ENCODE measurements around the gene SLC35F1. TPM values are rescaled to one million over a fixed set of nuclear protein-coding genes. Genes with fewer than 3 reads are reported as not detected.

Gene SLC35F1
- total and polyA plus RNA-seq, 4 donors, result 0.01 to 0.09 (median 0.08) TPM; not detected in 1

- H3K9me3 ChIP-seq (ENCODE audit: control insufficient read depth in 4 of 4, low read length in 3 of 4), result no peaks in the 10 kb centered on the region
- TF ChIP-seq TAF1 (conservative IDR thresholded peaks at IDR 0.05), result no peak
- no peak for TF ChIP-seq SP1 (IDR thresholded peaks at IDR 0.05)
- no peak for TF ChIP-seq JUND (IDR thresholded peaks at IDR 0.05)
- TF ChIP-seq, protein P1, sequence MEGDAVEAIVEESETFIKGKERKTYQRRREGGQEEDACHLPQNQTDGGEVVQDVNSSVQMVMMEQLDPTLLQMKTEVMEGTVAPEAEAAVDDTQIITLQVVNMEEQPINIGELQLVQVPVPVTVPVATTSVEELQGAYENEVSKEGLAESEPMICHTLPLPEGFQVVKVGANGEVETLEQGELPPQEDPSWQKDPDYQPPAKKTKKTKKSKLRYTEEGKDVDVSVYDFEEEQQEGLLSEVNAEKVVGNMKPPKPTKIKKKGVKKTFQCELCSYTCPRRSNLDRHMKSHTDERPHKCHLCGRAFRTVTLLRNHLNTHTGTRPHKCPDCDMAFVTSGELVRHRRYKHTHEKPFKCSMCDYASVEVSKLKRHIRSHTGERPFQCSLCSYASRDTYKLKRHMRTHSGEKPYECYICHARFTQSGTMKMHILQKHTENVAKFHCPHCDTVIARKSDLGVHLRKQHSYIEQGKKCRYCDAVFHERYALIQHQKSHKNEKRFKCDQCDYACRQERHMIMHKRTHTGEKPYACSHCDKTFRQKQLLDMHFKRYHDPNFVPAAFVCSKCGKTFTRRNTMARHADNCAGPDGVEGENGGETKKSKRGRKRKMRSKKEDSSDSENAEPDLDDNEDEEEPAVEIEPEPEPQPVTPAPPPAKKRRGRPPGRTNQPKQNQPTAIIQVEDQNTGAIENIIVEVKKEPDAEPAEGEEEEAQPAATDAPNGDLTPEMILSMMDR (IDR thresholded peaks at IDR 0.05; ENCODE audit: low read depth, low read length, missing input control), result no peak
- no peak for TF ChIP-seq ZBTB33 (IDR thresholded peaks at IDR 0.05)
- TF ChIP-seq RXRA (IDR thresholded peaks at IDR 0.05), result no peak
- TF ChIP-seq MAX (IDR thresholded peaks at IDR 0.05), result no peak
- TF ChIP-seq, protein P2, sequence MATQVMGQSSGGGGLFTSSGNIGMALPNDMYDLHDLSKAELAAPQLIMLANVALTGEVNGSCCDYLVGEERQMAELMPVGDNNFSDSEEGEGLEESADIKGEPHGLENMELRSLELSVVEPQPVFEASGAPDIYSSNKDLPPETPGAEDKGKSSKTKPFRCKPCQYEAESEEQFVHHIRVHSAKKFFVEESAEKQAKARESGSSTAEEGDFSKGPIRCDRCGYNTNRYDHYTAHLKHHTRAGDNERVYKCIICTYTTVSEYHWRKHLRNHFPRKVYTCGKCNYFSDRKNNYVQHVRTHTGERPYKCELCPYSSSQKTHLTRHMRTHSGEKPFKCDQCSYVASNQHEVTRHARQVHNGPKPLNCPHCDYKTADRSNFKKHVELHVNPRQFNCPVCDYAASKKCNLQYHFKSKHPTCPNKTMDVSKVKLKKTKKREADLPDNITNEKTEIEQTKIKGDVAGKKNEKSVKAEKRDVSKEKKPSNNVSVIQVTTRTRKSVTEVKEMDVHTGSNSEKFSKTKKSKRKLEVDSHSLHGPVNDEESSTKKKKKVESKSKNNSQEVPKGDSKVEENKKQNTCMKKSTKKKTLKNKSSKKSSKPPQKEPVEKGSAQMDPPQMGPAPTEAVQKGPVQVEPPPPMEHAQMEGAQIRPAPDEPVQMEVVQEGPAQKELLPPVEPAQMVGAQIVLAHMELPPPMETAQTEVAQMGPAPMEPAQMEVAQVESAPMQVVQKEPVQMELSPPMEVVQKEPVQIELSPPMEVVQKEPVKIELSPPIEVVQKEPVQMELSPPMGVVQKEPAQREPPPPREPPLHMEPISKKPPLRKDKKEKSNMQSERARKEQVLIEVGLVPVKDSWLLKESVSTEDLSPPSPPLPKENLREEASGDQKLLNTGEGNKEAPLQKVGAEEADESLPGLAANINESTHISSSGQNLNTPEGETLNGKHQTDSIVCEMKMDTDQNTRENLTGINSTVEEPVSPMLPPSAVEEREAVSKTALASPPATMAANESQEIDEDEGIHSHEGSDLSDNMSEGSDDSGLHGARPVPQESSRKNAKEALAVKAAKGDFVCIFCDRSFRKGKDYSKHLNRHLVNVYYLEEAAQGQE (IDR thresholded peaks at IDR 0.05), result no peak
- TF ChIP-seq YY1 (IDR thresholded peaks at IDR 0.05), result no peak
- no peak for TF ChIP-seq RAD21 (IDR thresholded peaks at IDR 0.05)
- no peak for TF ChIP-seq GABPA (IDR thresholded peaks at IDR 0.05 in 1 of 2, conservative IDR thresholded peaks at IDR 0.05 in 1 of 2)
- no peak for TF ChIP-seq FOXA1 (IDR thresholded peaks at IDR 0.05)
- no peak for TF ChIP-seq EGR1 (IDR thresholded peaks at IDR 0.05; ENCODE audit: low read depth in 2 of 2)
- TF ChIP-seq HNF4A (conservative IDR thresholded peaks at IDR 0.05), result no peak
- TF ChIP-seq FOXA2 (IDR thresholded peaks at IDR 0.05), result no peak
- TF ChIP-seq, protein P3, sequence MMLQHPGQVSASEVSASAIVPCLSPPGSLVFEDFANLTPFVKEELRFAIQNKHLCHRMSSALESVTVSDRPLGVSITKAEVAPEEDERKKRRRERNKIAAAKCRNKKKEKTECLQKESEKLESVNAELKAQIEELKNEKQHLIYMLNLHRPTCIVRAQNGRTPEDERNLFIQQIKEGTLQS (IDR thresholded peaks at IDR 0.05), result no peak
- no peaks in the 10 kb centered on the region for H3K4me1 ChIP-seq (ENCODE audit: control insufficient read depth in 4 of 4, insufficient read depth in 4 of 4, low read length in 3 of 4)
- H3K9ac ChIP-seq (ENCODE audit: low read depth in 1 of 2, low read length in 2 of 2), result no peak overlapping the region
- no peak overlapping the region for H3K4me3 ChIP-seq (ENCODE audit: low read depth in 1 of 3, low read length in 3 of 3)
- DNase-seq (ENCODE audit: low spot score), result no peak
- no peaks in the 10 kb centered on the region for H3K36me3 ChIP-seq (ENCODE audit: control insufficient read depth in 4 of 4, insufficient read depth in 3 of 4, low read depth in 1 of 4, low read length in 3 of 4)
- H3K27ac ChIP-seq (ENCODE audit: low read depth in 1 of 2, low read length in 2 of 2), result no peak overlapping the region
- H3K27me3 ChIP-seq (ENCODE audit: control insufficient read depth in 4 of 4, insufficient read depth in 4 of 4, low read length in 3 of 4), result no peaks in the 10 kb centered on the region
Observed at GRCh38 chr6:118128755-118129154, 221.7 kb downstream of the SLC35F1 start.

- WGBS, result 77% methylated on average over 2 of the region's 2 CpGs
- no peak overlapping the region for H3K27ac ChIP-seq (ENCODE audit: low read depth in 1 of 2, low read length in 2 of 2)
- H3K9me3 ChIP-seq (ENCODE audit: control insufficient read depth in 4 of 4, low read length in 3 of 4), result no peaks in the 10 kb centered on the region
- H3K36me3 ChIP-seq (ENCODE audit: control insufficient read depth in 4 of 4, insufficient read depth in 3 of 4, low read depth in 1 of 4, low read length in 3 of 4), result no peaks in the 10 kb centered on the region
- no peak for DNase-seq (ENCODE audit: low spot score)
- H3K4me3 ChIP-seq (ENCODE audit: low read depth in 1 of 3, low read length in 3 of 3), result no peak overlapping the region
- H3K4me1 ChIP-seq (ENCODE audit: control insufficient read depth in 4 of 4, insufficient read depth in 4 of 4, low read length in 3 of 4), result no peaks in the 10 kb centered on the region
- no peaks in the 10 kb centered on the region for H3K27me3 ChIP-seq (ENCODE audit: control insufficient read depth in 4 of 4, insufficient read depth in 4 of 4, low read length in 3 of 4)
- no peak overlapping the region for H3K9ac ChIP-seq (ENCODE audit: low read depth in 1 of 2, low read length in 2 of 2)
- TF ChIP-seq, protein P1 (IDR thresholded peaks at IDR 0.05; ENCODE audit: low read depth, low read length, missing input control), result no peak
- no peak for TF ChIP-seq RAD21 (IDR thresholded peaks at IDR 0.05)
- TF ChIP-seq EGR1 (IDR thresholded peaks at IDR 0.05; ENCODE audit: low read depth in 2 of 2), result no peak
- no peak for TF ChIP-seq ZBTB33 (IDR thresholded peaks at IDR 0.05)
- TF ChIP-seq, protein P2 (IDR thresholded peaks at IDR 0.05), result no peak
Observed at GRCh38 chr6:118134206-118134605, 227.1 kb downstream of the SLC35F1 start.

Data from liver (tissue), 9 donors.